LNCAP (cell line): Measurements from ENCODE around the gene RSPO3.

Experiments used
- TF ChIP-seq, protein P1 (sequence below): fragments of 450-650 bp; IDR thresholded peaks from 2 replicates; pipeline ENCODE4 v1.5.1; 2017; ENCODE audit warnings: mild to moderate bottlenecking

Gene RSPO3

GRCh38 chr6:127121637-127121960, 3.1 kb downstream of the RSPO3 start:
- TF ChIP-seq, protein P1, sequence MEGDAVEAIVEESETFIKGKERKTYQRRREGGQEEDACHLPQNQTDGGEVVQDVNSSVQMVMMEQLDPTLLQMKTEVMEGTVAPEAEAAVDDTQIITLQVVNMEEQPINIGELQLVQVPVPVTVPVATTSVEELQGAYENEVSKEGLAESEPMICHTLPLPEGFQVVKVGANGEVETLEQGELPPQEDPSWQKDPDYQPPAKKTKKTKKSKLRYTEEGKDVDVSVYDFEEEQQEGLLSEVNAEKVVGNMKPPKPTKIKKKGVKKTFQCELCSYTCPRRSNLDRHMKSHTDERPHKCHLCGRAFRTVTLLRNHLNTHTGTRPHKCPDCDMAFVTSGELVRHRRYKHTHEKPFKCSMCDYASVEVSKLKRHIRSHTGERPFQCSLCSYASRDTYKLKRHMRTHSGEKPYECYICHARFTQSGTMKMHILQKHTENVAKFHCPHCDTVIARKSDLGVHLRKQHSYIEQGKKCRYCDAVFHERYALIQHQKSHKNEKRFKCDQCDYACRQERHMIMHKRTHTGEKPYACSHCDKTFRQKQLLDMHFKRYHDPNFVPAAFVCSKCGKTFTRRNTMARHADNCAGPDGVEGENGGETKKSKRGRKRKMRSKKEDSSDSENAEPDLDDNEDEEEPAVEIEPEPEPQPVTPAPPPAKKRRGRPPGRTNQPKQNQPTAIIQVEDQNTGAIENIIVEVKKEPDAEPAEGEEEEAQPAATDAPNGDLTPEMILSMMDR, result peak; percentile 19; the same call in 1 of the 2 replicates

DNA sequence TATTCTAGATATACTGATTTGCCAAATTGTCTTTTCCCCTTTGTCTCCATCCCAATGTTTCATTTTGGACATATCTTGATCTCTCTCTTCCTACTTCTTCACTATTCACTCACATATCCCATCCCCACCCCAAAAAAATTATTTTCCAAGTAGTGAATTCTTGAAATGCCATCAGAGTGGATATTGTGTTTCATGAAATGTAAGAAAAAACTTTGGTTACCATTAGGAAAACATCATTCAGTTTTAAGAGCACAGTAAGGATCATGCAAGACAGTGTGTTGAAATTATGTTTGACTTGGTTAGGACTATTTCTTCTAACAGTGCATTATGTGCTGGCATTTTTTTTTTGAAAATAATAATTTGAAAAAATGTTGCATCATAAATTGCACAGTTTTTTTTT, 5.7 kb downstream of the RSPO3 start:
- TF ChIP-seq, protein P1, result no peak

- TF ChIP-seq, protein P1, result no peak
Observed at GRCh38 chr6:127124680-127125079, 6.2 kb downstream of the RSPO3 start.

GRCh38 chr6:127128066-127128465, 9.6 kb downstream of the RSPO3 start:
- TF ChIP-seq, protein P1, result no peak

DNA sequence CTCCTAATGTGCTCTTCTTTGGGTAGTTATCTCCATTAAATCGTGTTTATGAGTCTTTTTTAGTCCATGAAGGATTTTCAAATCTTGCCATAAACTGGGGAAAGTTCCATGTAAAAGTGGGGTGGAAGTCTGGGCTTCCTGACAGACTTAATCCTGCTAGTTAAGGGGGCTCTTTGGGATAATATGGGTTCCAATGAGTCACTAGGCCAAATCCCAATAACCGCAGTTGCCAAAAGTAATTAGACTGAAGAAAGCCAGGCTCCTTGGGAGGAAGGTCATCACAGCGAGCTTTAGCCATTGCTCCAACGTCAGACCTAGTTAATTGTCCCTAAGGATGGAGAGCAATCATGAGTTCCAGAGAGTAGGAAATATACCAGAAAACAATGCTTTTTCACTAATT, 10.8 kb downstream of the RSPO3 start:
- TF ChIP-seq, protein P1, result no peak

GRCh38 chr6:127131275-127131674, 12.8 kb downstream of the RSPO3 start:
- TF ChIP-seq, protein P1, result no peak

- TF ChIP-seq, protein P1, result no peak
Observed at GRCh38 chr6:127131772-127132376, 13.4 kb downstream of the RSPO3 start.

- TF ChIP-seq, protein P1, result no peak
Observed at GRCh38 chr6:127134136-127134535, 15.7 kb downstream of the RSPO3 start.
